ENCODE measurements around the gene FIZ1. TPM values are rescaled to one million over a fixed set of nuclear protein-coding genes. Genes with fewer than 3 reads are reported as not detected.

The FIZ1 gene
- total RNA-seq, 2 experiments from 2014 or later = 6.0 to 17.1 TPM

- no peak overlapping the region for H3K4me2 ChIP-seq (ENCODE audit: low read length)
- H3K27ac ChIP-seq (ENCODE audit: low read depth, low read length, poor library complexity, severe bottlenecking) = no peak overlapping the region
- H3K9me2 ChIP-seq (ENCODE audit: insufficient read depth, low read length) = no peaks in the 10 kb centered on the region
- no peaks in the 10 kb centered on the region for H4K20me1 ChIP-seq (ENCODE audit: insufficient read depth, low read length)
- no TSS peak for BruUV-seq (replicated peaks)
- DNase-seq (ENCODE audit: low spot score) = no peak
- POLR2A ChIA-PET = no interaction called here
- H3K79me2 ChIP-seq (ENCODE audit: insufficient read depth, low read depth, low read length) = no peaks in the 10 kb centered on the region
- no peak overlapping the region for H2AFZ ChIP-seq (ENCODE audit: low read length)
- intact Hi-C loops (cut with micrococcal nuclease; ENCODE audit: unreplicated experiment) = no loop called here
- H3K4me3 ChIP-seq (ENCODE audit: low read depth, low read length, poor library complexity, severe bottlenecking) = no peak overlapping the region
- peaks cover under 1% of the 10 kb centered on the region for H3K4me1 ChIP-seq (ENCODE audit: insufficient read depth, low read length, poor library complexity, severe bottlenecking)
- H3K36me3 ChIP-seq (ENCODE audit: insufficient read depth, low read length) = peaks cover 40% of the 10 kb centered on the region
- CTCF ChIA-PET (ENCODE audit: unreplicated experiment) = no interaction called here
- TF ChIP-seq CTCF (conservative IDR thresholded peaks at IDR 0.05; ENCODE audit: low read length) (no peak), EZH2phosphoT487 (IDR thresholded peaks at IDR 0.05; ENCODE audit: borderline replicate concordance, low read depth, low read length) (no peak)
- no peaks in the 10 kb centered on the region for H3K9me3 ChIP-seq (ENCODE audit: low read length)
Observed at GRCh38 chr19:55618426-55618825, 19.1 kb upstream of the FIZ1 start.

- H3K79me2 ChIP-seq (ENCODE audit: insufficient read depth, low read depth, low read length) = no peaks in the 10 kb centered on the region
- H3K4me1 ChIP-seq (ENCODE audit: insufficient read depth, low read length, poor library complexity, severe bottlenecking) = no peaks in the 10 kb centered on the region
- H3K27ac ChIP-seq (ENCODE audit: low read depth, low read length, poor library complexity, severe bottlenecking) = no peak overlapping the region
- H3K9me2 ChIP-seq (ENCODE audit: insufficient read depth, low read length) = no peaks in the 10 kb centered on the region
- BruUV-seq (replicated peaks) = no TSS peak
- TF ChIP-seq EZH2phosphoT487 (IDR thresholded peaks at IDR 0.05; ENCODE audit: borderline replicate concordance, low read depth, low read length) = no peak
- TF ChIP-seq CTCF (conservative IDR thresholded peaks at IDR 0.05; ENCODE audit: low read length) = no peak
- intact Hi-C loops (cut with micrococcal nuclease; ENCODE audit: unreplicated experiment) = no loop called here
- no peaks in the 10 kb centered on the region for H3K9me3 ChIP-seq (ENCODE audit: low read length)
- ChIA-PET POLR2A (no interaction called here), CTCF (ENCODE audit: unreplicated experiment) (no interaction called here)
- H3K4me3 ChIP-seq (ENCODE audit: low read depth, low read length, poor library complexity, severe bottlenecking) = no peak overlapping the region
- no peak overlapping the region for H2AFZ ChIP-seq (ENCODE audit: low read length)
- H4K20me1 ChIP-seq (ENCODE audit: insufficient read depth, low read length) = no peaks in the 10 kb centered on the region
- DNase-seq (ENCODE audit: low spot score) = no peak
- peaks cover 40% of the 10 kb centered on the region for H3K36me3 ChIP-seq (ENCODE audit: insufficient read depth, low read length)
- no peak overlapping the region for H3K4me2 ChIP-seq (ENCODE audit: low read length)
Observed at GRCh38 chr19:55617426-55617825, 18.1 kb upstream of the FIZ1 start.

- ChIA-PET CTCF (ENCODE audit: unreplicated experiment) (no interaction called here), POLR2A (no interaction called here)
- Histone ChIP-seq H3K4me1 (ENCODE audit: insufficient read depth, low read length, poor library complexity, severe bottlenecking) (no peaks in the 10 kb centered on the region), H3K27ac (ENCODE audit: low read depth, low read length, poor library complexity, severe bottlenecking) (no peak overlapping the region), H3K36me3 (ENCODE audit: insufficient read depth, low read length) (peaks cover 40% of the 10 kb centered on the region), H3K4me3 (ENCODE audit: low read depth, low read length, poor library complexity, severe bottlenecking) (no peak overlapping the region), H4K20me1 (ENCODE audit: insufficient read depth, low read length) (no peaks in the 10 kb centered on the region), H3K9me2 (ENCODE audit: insufficient read depth, low read length) (no peaks in the 10 kb centered on the region), H3K79me2 (ENCODE audit: insufficient read depth, low read depth, low read length) (no peaks in the 10 kb centered on the region), H3K9me3 (ENCODE audit: low read length) (no peaks in the 10 kb centered on the region), H2AFZ (ENCODE audit: low read length) (no peak overlapping the region), H3K4me2 (ENCODE audit: low read length) (no peak overlapping the region)
- no peak for DNase-seq (ENCODE audit: low spot score)
- no TSS peak for BruUV-seq (replicated peaks)
- TF ChIP-seq CTCF (conservative IDR thresholded peaks at IDR 0.05; ENCODE audit: low read length) (no peak), EZH2phosphoT487 (IDR thresholded peaks at IDR 0.05; ENCODE audit: borderline replicate concordance, low read depth, low read length) (no peak)
- intact Hi-C loops (cut with micrococcal nuclease; ENCODE audit: unreplicated experiment) = no loop called here
Observed at GRCh38 chr19:55616395-55616875, 17.1 kb upstream of the FIZ1 start.
